Cardiac muscle cell (in vitro differentiated cells and primary cell): ENCODE measurements around the gene RNF220. TPM values are rescaled to one million over a fixed set of nuclear protein-coding genes. Genes with fewer than 3 reads are reported as not detected.
A peak's percentile ranks its signal among the peaks of the same experiment; 100 is the strongest.

Experiments used
- DNase-seq, 2 donors: peaks; one replicate each; pipeline versions ENCODE4 v3.0.0 to v3.0.0-alpha.2; 2010 to 2017; ENCODE audit warnings: low read depth in 1 of 2, low spot score in 1 of 2
- H3K27ac ChIP-seq: fragments of 200-600 bp; sonication (generic); 2 replicates; pipeline ENCODE4 v1.5.1; 2016
- H3K27me3 ChIP-seq: fragments of 200-600 bp; sonication (generic); 2 replicates; pipeline ENCODE4 v1.6.0; 2016; ENCODE audit warnings: control low read depth
- H3K36me3 ChIP-seq: fragments of 200-600 bp; sonication (generic); 2 replicates; pipeline ENCODE4 v1.5.1; 2016; ENCODE audit warnings: control low read depth
- H3K4me1 ChIP-seq: fragments of 200-600 bp; sonication (generic); 2 replicates; pipeline ENCODE4 v1.8.1; 2017; ENCODE audit warnings: low read depth, mild to moderate bottlenecking, mixed run types
- H3K4me3 ChIP-seq: fragments of 200-600 bp; sonication (generic); 2 replicates; pipeline ENCODE4 v1.5.1; 2016; ENCODE audit warnings: mild to moderate bottlenecking
- H3K9me3 ChIP-seq: fragments of 200-600 bp; sonication (generic); 2 replicates; pipeline ENCODE4 v1.5.1; 2017; ENCODE audit warnings: low read depth, mild to moderate bottlenecking, control low read depth
- CTCF ChIP-seq: IDR thresholded peaks from 2 replicates; pipeline ENCODE4 v1.5.1; 2012; ENCODE audit warnings: low read depth, mild to moderate bottlenecking, low read length
- polyA plus RNA-seq: library from polyadenylated mRNA; unstranded; fragments of >200 nt; fragmentation: Nextera tagmentation; extraction: Ambion mirVana; gene quantifications from 2 replicates; pipeline ENCODE4 v1.2.1, GENCODE V29; 2016
- total RNA-seq: library from RNA; depleted of rRNA; stranded (reverse); fragments of >200 nt; gene quantifications from 2 replicates; pipeline ENCODE4 v1.2.3, GENCODE V29; 2016

The RNF220 gene
- total and polyA plus RNA-seq, 2 experiments from 2014 or later: 57.6 to 142 TPM

GRCh38 chr1:44645476-44646244 lies 240.6 kb downstream of the RNF220 start:
- H3K27me3 ChIP-seq: no peaks in the 10 kb centered on the region
- peaks cover 19% of the 10 kb centered on the region for H3K4me1 ChIP-seq
- no peak for TF ChIP-seq CTCF
- no peak overlapping the region for H3K4me3 ChIP-seq
- peaks cover 22% of the 10 kb centered on the region for H3K36me3 ChIP-seq
- no peak for DNase-seq
- H3K27ac ChIP-seq: no peak overlapping the region
- H3K9me3 ChIP-seq: no peaks in the 10 kb centered on the region

GRCh38 chr1:44646261-44647110 lies 241.4 kb downstream of the RNF220 start:
- Histone ChIP-seq H3K27ac (no peak overlapping the region), H3K4me1 (peaks cover 14% of the 10 kb centered on the region), H3K27me3 (no peaks in the 10 kb centered on the region), H3K36me3 (peaks cover 24% of the 10 kb centered on the region), H3K9me3 (no peaks in the 10 kb centered on the region), H3K4me3 (no peak overlapping the region)
- peak in 1 of 2 donors; percentile 47 for DNase-seq
- TF ChIP-seq CTCF: no peak

GRCh38 chr1:44647896-44648295 lies 242.8 kb downstream of the RNF220 start:
- Histone ChIP-seq H3K4me3 (no peak overlapping the region), H3K36me3 (peaks cover 24% of the 10 kb centered on the region), H3K4me1 (peaks cover 9% of the 10 kb centered on the region), H3K27me3 (no peaks in the 10 kb centered on the region), H3K9me3 (no peaks in the 10 kb centered on the region), H3K27ac (no peak overlapping the region)
- DNase-seq: no peak
- TF ChIP-seq CTCF: no peak

- peaks cover 24% of the 10 kb centered on the region for H3K36me3 ChIP-seq
- H3K4me1 ChIP-seq: peaks cover 1% of the 10 kb centered on the region
- no peaks in the 10 kb centered on the region for H3K27me3 ChIP-seq
- no peak overlapping the region for H3K4me3 ChIP-seq
- DNase-seq: no peak
- no peak overlapping the region for H3K27ac ChIP-seq
- no peak for TF ChIP-seq CTCF
- no peaks in the 10 kb centered on the region for H3K9me3 ChIP-seq
Observed at GRCh38 chr1:44648529-44649250, 243.6 kb downstream of the RNF220 start.

- no peaks in the 10 kb centered on the region for H3K9me3 ChIP-seq
- H3K36me3 ChIP-seq: peaks cover 24% of the 10 kb centered on the region
- TF ChIP-seq CTCF: no peak
- H3K4me1 ChIP-seq: no peaks in the 10 kb centered on the region
- no peak overlapping the region for H3K27ac ChIP-seq
- no peaks in the 10 kb centered on the region for H3K27me3 ChIP-seq
- H3K4me3 ChIP-seq: no peak overlapping the region
- no peak for DNase-seq
Observed at GRCh38 chr1:44649788-44650158, 244.7 kb downstream of the RNF220 start.
